SHP77 treated with DMSO at 0.1 percent for 48 hours (cell line): ENCODE measurements around the gene CCNK.

ENCODE experiments used
- DNase-seq: peaks from one replicate; lab custom pipeline; 2025; lab: John Stamatoyannopoulos, UW

CCNK gene

GRCh38 chr14:99519931-99520421 is 38.8 kb downstream of the CCNK start:
- DNase-seq, result no peak

- no peak for DNase-seq
Measured at GRCh38 chr14:99520571-99521081, 39.4 kb downstream of the CCNK start.

- DNase-seq, result no peak
Measured at GRCh38 chr14:99521176-99522024, 40.2 kb downstream of the CCNK start.

DNA sequence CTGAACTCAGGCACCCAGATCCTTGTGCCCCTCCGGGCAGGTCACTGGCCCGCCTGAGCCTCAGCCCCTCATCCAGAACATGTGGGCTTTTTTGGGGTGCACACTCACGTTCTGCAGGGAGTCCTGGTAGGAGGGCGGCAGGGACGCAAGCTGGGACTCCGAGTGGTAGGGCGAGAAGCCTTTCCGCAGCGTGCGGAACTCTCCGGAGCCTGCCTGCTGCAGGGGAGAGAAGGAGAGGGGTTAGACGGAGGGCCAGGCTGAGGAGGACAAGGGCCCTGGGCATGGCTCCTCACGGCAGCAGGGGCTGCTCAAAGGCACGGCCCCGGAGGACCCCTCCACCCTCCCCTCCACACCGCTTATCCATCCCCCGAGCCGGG is 40.8 kb downstream of the CCNK start:
- DNase-seq, result no peak

- no peak for DNase-seq
Measured at GRCh38 chr14:99522457-99522891, 41.3 kb downstream of the CCNK start.

DNA sequence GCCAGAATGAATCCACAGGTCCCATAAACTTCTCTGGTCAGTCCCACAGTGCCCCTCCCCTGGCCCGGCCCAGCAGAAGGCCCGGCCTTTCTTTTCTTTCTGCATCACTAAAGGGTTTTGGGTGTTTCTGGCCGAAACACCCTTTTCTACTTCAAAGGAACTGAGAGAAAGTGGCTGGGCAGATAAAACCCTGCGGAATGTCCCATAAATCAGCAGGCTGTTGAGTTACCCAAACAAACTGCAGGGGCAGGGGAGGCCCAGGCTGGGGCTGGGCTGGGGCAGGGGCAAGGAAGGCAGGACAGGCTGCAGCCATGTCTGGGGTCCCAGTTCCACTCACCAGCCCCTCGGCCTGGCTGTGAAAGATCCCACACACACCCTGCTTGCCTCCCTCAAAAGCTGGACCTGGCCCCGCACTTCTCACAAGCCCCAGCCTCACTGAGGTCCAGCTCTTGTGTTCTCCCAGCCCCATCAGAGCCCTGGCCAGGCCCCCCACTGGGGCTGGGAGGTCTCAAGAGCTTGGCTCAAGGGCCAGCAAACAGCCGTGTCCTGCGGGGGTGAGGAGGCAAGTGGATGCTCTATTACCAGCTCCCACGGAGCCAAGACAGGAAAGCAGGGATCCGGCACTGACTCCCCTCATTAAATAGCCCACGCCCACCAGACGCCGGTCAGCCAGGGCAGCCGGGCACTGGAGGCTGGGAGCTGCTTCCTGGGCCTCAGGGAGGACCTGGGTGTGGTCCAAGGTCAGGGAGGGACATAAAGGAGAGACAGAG is 41.9 kb downstream of the CCNK start:
- DNase-seq, result no peak

GRCh38 chr14:99523704-99524055 is 42.5 kb downstream of the CCNK start:
- no peak for DNase-seq

GRCh38 chr14:99524091-99524661 is 43.0 kb downstream of the CCNK start:
- DNase-seq, result no peak

DNA sequence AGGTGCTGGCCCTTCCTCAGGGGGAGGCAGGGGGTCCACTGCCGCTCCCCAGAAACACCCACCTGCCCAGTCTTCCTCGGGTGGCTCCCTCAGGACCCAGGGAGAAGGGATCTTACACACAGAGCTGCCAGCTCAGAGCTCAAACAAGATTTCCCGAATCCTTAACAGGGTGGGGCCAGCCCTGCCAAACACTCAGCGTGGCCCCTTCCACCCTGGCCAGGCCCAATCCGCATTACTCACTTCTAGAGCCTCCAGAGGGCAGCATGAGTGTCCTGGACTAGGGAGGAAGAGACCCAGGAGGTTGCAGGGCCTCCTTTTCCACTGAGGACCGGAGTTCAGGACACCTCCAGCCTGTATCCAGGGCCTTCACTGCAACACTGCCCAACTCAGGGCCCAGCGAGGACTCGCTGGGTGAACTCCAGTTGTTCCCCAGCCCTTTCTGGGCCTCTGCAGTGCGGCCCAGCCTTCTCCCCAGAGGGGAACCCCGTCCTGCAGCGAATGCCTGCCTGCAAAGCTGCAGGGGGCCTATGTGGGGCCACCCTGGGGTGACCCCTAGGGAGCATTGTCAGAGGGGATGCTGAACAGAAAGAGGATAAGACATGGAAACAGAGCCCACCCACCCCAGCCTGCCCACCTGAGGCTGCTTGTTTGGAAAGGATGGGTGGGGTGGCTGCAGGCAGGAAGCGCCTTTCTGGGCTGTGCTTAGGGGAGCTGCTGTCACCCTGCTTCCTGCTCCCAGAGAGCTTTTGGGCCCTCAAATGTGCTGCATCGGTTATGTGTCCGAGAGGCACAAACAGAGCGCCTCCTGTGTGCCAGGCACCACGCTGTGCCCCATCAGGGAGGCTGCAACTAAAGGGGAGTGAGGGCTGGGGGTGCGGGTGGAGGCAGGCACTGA is 43.8 kb downstream of the CCNK start:
- DNase-seq, result no peak

- DNase-seq, result no peak
Measured at GRCh38 chr14:99525699-99526080, 44.5 kb downstream of the CCNK start.

DNA sequence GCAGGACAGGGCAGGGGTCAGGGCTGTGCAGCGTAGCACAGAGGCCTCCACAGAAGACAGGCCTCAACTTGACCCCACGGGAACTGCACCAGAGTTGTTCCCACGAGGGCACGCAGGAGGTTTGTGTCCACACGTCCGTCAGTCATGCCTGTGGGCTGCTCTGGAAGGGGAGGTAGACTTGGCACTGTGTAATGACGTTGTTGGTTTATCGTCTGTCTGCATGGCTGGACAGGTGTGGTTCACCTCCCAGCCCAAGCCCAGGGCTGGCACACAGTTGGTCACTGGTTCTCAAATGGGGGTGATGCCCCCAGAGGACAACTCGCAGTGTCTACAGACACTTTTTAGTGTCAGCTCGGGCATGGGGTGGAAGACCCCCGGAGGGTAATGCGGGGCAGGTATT is 45.8 kb downstream of the CCNK start:
- DNase-seq, result no peak

- DNase-seq, result no peak
Measured at GRCh38 chr14:99527427-99528076, 46.3 kb downstream of the CCNK start.

GRCh38 chr14:99529899-99530298 is 48.7 kb downstream of the CCNK start:
- no peak for DNase-seq

GRCh38 chr14:99530407-99531155 is 49.4 kb downstream of the CCNK start:
- DNase-seq, result no peak

- no peak for DNase-seq
Measured at GRCh38 chr14:99531251-99532096, 50.3 kb downstream of the CCNK start.

DNA sequence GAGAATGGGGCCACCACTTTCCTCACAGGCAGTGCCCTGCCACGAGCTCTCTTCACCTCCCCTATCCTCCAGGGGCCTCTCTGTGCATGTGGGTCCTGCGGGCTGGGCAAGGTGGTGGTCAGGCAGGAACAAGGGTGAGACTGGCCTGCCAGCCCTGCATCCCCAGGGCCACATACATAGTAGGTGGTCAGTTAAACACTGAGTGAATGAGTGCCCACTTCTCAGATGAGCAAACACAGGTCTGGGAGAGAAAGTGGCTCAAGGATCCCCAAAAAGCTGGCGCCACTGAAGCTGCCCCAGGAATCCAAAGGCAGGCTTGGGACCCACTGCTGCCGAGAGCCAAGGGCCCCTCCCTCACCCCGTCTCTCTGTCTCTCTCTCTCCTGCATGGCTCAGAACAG is 51.1 kb downstream of the CCNK start:
- DNase-seq, result no peak

DNA sequence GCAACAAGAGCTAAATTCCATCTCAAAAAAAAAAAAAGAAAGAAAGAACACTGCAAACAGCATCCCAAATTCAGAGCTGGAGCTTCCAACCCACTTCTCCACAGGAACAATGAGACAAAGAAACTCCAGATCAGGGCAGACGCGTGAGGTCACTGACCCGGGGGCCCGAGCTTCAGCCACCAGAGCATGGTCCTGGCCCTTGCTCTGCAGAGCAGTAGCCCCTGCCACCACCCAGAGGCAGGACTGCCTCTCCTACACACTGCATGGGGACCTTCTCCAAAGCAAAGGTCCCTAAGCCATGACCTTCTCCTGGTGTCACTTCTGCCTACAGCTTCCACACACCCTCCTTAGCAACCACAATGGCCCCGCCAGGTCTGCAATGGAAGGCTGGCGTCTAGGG is 53.1 kb downstream of the CCNK start:
- no peak for DNase-seq

- no peak for DNase-seq
Measured at GRCh38 chr14:99534863-99535262, 53.7 kb downstream of the CCNK start.

DNA sequence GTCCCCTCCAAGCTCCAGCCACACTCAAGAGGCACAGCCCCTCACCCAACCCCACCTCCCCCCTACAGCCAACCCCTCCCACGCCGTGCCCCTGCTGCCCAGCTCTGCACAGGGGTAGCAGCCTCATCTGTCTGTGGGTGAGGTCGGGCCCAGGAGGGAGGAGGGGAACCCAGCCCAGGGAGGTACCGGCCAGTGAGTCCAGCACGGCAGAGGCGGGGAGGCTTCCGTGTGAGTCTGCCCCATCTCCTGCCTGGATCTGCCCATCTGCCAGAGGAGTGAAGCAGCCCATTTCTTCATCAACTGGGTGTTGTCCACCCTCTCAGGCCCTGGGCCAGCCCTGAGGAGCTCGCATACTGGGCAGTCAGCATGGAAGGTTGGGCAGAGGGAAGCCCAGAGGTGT is 54.2 kb downstream of the CCNK start:
- no peak for DNase-seq
